ENCODE measurements around the gene CRAMP1.
"Not testable (repeated sequence)": the region's sequence is repeated elsewhere in the genome, so short reads cannot be mapped to it uniquely, and the experiment has no call there.

CRAMP1 gene

GRCh38 chr16:1612320-1613111 is at the start of gene CRAMP1:
Gene CRAMP1, plus strand, starts transcription at chr16:1612360. Its CDS starts 2,280 bp downstream, at chr16:1614640.
- DNase-seq (ENCODE audit: low read depth) = no peak

GRCh38 chr16:1563786-1564185 is 48.4 kb upstream of the CRAMP1 start:
- DNase-seq (ENCODE audit: low read depth) = no peak

- DNase-seq (ENCODE audit: low read depth) = no peak
Measured at GRCh38 chr16:1564325-1564724, 47.8 kb upstream of the CRAMP1 start.

GRCh38 chr16:1565083-1565805 is 46.9 kb upstream of the CRAMP1 start:
- no peak for DNase-seq (ENCODE audit: low read depth)

GRCh38 chr16:1567988-1568387 is 44.2 kb upstream of the CRAMP1 start:
- no peak for DNase-seq (ENCODE audit: low read depth)

GRCh38 chr16:1571012-1571671 is 41.0 kb upstream of the CRAMP1 start:
- no peak for DNase-seq (ENCODE audit: low read depth)

- DNase-seq (ENCODE audit: low read depth) = no peak
Measured at GRCh38 chr16:1572673-1573072, 39.5 kb upstream of the CRAMP1 start.

- DNase-seq (ENCODE audit: low read depth) = no peak
Measured at GRCh38 chr16:1573301-1573700, 38.9 kb upstream of the CRAMP1 start.

GRCh38 chr16:1575578-1575977 is 36.6 kb upstream of the CRAMP1 start:
- no peak for DNase-seq (ENCODE audit: low read depth)

GRCh38 chr16:1579214-1579613 is 32.9 kb upstream of the CRAMP1 start:
- DNase-seq (ENCODE audit: low read depth) = no peak

GRCh38 chr16:1580256-1580655 is 31.9 kb upstream of the CRAMP1 start:
- DNase-seq (ENCODE audit: low read depth) = no peak

- DNase-seq (ENCODE audit: low read depth) = no peak
Measured at GRCh38 chr16:1580956-1581355, 31.2 kb upstream of the CRAMP1 start.

- no peak for DNase-seq (ENCODE audit: low read depth)
Measured at GRCh38 chr16:1581804-1582203, 30.4 kb upstream of the CRAMP1 start.

- no peak for DNase-seq (ENCODE audit: low read depth)
Measured at GRCh38 chr16:1583180-1583579, 29.0 kb upstream of the CRAMP1 start.

GRCh38 chr16:1584926-1585484 is 27.2 kb upstream of the CRAMP1 start:
- no peak for DNase-seq (ENCODE audit: low read depth)

GRCh38 chr16:1590366-1590765 is 21.8 kb upstream of the CRAMP1 start:
- no peak for DNase-seq (ENCODE audit: low read depth)

GRCh38 chr16:1590930-1591705 is 21.0 kb upstream of the CRAMP1 start:
- DNase-seq (ENCODE audit: low read depth) = no peak

GRCh38 chr16:1592446-1592845 is 19.7 kb upstream of the CRAMP1 start:
- DNase-seq (ENCODE audit: low read depth) = no peak

- not testable (repeated sequence) for DNase-seq (ENCODE audit: low read depth)
Measured at GRCh38 chr16:1595511-1595910, 16.6 kb upstream of the CRAMP1 start.

GRCh38 chr16:1596516-1596915 is 15.6 kb upstream of the CRAMP1 start:
- DNase-seq (ENCODE audit: low read depth) = no peak

- DNase-seq (ENCODE audit: low read depth) = no peak
Measured at GRCh38 chr16:1597154-1597553, 15.0 kb upstream of the CRAMP1 start.

GRCh38 chr16:1601031-1601430 is 11.1 kb upstream of the CRAMP1 start:
- no peak for DNase-seq (ENCODE audit: low read depth)
